Muscle layer of duodenum (tissue), 2 donors: ENCODE data around the gene FN1.

Experiments used
- H3K27ac ChIP-seq: one replicate; pipeline ENCODE4 v1.7.0; 2013; ENCODE audit warnings: mild to moderate bottlenecking, low read length
- H3K27me3 ChIP-seq: one replicate; pipeline ENCODE4 v1.7.0; 2013; ENCODE audit warnings: low read depth, mild to moderate bottlenecking, control low read depth, low read length
- H3K36me3 ChIP-seq, 2 donors: one replicate each; pipeline ENCODE4 v1.7.0; 2013; ENCODE audit warnings: low read length in 2 of 2, control low read depth in 1 of 2, mild to moderate bottlenecking in 1 of 2; ENCODE audit not compliant: insufficient read depth in 2 of 2, control insufficient read depth in 1 of 2
- H3K4me1 ChIP-seq, 2 donors: one replicate each; pipeline ENCODE4 v1.7.0; 2013; ENCODE audit warnings: low read length in 2 of 2, mild to moderate bottlenecking in 2 of 2, control low read depth in 1 of 2, moderate library complexity in 1 of 2; ENCODE audit not compliant: insufficient read depth in 2 of 2, control insufficient read depth in 1 of 2
- H3K4me3 ChIP-seq, 2 donors: one replicate each; pipeline ENCODE4 v1.7.0; 2013; ENCODE audit warnings: low read length in 2 of 2, low read depth in 1 of 2, mild to moderate bottlenecking in 1 of 2
- H3K9me3 ChIP-seq, 2 donors: one replicate each; pipeline ENCODE4 v1.7.0; 2013; ENCODE audit warnings: low read length in 2 of 2, control low read depth in 1 of 2, mild to moderate bottlenecking in 1 of 2; ENCODE audit not compliant: control insufficient read depth in 1 of 2
- donor health status: healthy.

The FN1 gene

DNA sequence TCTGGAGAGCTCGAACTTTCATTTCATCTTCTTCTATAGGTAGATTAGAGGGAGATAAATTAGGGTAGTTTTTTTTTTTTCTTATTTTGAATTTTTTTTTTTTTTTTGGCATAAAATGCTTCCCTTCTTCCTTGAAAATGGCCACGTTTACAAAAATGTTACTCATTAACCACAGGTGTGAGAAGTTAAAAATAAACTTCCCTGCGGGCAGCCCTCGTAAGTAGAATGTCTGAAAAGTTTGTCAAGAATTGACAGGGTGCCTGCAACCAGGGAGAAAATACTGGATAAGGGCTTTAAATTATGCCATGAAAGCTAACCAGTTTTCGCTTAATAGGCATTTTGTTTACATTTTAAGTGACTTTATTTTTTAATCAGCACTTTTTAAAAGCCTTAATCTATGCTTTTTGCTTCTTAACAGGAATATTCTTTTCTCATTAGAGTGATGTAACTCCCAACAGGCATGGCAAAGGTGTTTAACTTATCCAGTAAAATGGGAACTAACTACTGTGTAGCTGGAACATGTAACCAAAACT lies 4.2 kb upstream of the FN1 start:
- Histone ChIP-seq H3K9me3 (no peaks in the 10 kb centered on the region), H3K27me3 (no peaks in the 10 kb centered on the region), H3K36me3 (peaks cover 0 to 15% of the 10 kb centered on the region in 2 donors), H3K27ac (no peak overlapping the region), H3K4me1 (peaks cover 0 to 4% of the 10 kb centered on the region in 2 donors), H3K4me3 (no peak overlapping the region)

DNA sequence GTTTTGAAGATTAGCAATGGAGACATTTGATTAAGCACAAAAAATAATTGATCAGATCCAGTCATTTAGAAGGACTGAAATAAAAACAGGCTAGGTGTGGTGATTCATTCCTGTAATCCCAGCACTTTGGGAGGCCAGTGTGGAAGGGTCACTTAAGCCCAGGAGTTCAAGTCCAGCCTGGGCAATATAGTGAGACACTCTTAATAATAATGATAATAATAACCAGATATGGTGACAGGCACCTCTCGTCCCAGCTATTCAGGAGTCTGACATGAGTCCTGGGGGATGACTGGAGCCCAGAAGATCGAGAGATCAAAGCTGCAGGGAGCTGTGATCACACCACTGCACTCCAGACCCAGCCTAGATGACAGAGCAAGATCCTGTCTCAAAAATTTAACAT lies 3.5 kb upstream of the FN1 start:
- Histone ChIP-seq H3K4me1 (peaks cover 0 to 4% of the 10 kb centered on the region in 2 donors), H3K4me3 (no peak overlapping the region), H3K36me3 (peaks cover 0 to 15% of the 10 kb centered on the region in 2 donors), H3K27ac (no peak overlapping the region), H3K27me3 (no peaks in the 10 kb centered on the region), H3K9me3 (no peaks in the 10 kb centered on the region)

DNA sequence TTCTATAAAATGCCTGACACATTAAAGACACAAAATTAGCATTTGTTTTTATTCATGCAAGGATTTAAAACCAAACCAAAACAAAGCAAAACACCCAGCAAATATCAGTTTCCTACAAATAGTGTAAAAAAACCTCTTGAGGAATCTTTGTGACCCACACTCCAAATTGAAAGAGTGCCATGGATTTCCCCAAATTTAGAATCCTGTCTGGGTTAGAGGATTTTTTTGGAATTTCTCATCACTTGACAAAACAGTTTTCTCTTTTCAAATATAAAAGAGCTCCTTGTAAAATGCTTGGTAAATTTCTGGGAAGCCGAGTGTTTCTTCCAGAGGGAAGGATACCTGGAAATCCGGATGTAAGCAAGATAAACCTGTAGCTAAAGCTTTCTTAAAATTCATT lies 1.7 kb upstream of the FN1 start:
- H3K36me3 ChIP-seq, result peaks cover 0 to 19% of the 10 kb centered on the region in 2 donors
- peak overlapping the region; percentile 96 for H3K27ac ChIP-seq
- H3K9me3 ChIP-seq, result no peaks in the 10 kb centered on the region
- H3K4me3 ChIP-seq, result no peak overlapping the region
- H3K27me3 ChIP-seq, result no peaks in the 10 kb centered on the region
- H3K4me1 ChIP-seq, result peaks cover 0 to 4% of the 10 kb centered on the region in 2 donors

DNA sequence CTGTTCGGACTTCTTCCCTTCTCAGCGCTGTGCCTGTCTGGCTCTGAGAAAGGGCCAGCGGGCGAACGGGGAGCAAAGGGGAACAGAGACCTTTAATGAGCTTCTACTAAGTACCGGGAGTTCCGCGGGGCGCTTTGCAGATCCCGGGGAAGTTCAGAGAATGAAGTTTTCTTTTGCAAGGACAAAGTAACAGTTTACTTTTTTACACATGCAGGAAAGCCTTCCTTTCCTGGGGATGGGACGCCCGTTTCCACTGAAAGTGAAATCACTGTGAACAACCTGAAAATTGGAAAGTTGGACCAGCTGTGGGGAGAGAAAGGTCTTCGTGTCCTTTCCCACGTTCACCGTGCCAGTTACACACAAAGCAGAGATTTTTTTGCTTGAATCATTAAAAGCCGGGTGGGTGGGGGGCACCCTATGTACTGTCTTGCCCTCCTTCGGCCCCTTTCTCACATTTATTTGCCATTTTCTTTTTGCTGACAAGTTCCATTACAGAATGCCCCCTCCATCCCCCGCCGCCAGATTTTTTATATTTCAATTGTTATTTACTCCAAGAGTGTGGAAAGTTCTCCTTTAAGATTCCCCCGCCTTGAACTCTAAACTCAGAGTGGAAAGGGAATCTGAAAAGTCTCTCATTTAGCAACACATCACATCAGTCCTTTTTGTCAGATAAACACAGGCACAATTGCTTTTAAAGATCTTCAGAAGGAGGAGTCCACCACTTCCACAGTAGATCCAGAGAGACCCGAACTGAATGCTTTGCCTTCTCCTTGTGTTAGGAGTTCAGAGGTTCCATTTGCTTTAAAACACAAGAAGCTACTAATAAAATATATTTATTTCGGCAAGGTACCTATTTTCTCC lies 1.1 kb upstream of the FN1 start:
- Histone ChIP-seq H3K27ac (peak overlapping the region; percentile 96), H3K27me3 (no peaks in the 10 kb centered on the region), H3K36me3 (peaks cover 0 to 24% of the 10 kb centered on the region in 2 donors), H3K9me3 (no peaks in the 10 kb centered on the region), H3K4me3 (peak overlapping the region; percentile 76 to 88), H3K4me1 (peaks cover 0 to 4% of the 10 kb centered on the region in 2 donors)

DNA sequence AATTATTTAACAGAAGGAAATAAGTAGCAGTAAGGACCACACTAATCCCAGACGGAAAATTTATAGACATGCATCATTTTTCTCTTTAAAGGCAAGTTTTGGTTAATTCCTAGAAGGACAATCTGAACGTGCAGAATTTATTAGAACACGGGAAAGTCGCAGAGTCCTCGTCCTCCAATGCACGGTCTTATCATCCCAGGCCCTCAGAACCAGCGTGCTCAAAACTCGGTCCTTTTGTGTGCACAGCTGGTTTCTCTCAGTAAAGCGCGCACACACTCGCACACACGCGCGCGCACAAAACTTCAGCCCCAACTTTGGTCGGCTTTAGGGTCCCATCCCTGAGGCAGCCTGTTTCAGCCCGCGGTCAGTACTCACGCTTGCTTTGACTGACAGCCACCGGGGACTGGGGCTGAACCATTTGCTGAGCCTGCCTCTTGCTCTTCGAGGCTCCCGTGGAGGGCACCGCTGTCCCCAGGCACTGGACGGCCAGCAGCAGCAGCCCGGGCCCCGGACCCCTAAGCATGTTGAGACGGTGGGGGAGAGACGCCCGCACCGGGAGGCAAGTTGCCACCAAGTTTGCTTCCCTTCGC lies 493 bp downstream of the FN1 start:
- Histone ChIP-seq H3K4me3 (peak overlapping the region; percentile 83 to 88), H3K27ac (peak overlapping the region; percentile 72), H3K4me1 (peaks cover 0 to 4% of the 10 kb centered on the region in 2 donors), H3K9me3 (no peaks in the 10 kb centered on the region), H3K36me3 (peaks cover 6 to 36% of the 10 kb centered on the region in 2 donors), H3K27me3 (no peaks in the 10 kb centered on the region)

DNA sequence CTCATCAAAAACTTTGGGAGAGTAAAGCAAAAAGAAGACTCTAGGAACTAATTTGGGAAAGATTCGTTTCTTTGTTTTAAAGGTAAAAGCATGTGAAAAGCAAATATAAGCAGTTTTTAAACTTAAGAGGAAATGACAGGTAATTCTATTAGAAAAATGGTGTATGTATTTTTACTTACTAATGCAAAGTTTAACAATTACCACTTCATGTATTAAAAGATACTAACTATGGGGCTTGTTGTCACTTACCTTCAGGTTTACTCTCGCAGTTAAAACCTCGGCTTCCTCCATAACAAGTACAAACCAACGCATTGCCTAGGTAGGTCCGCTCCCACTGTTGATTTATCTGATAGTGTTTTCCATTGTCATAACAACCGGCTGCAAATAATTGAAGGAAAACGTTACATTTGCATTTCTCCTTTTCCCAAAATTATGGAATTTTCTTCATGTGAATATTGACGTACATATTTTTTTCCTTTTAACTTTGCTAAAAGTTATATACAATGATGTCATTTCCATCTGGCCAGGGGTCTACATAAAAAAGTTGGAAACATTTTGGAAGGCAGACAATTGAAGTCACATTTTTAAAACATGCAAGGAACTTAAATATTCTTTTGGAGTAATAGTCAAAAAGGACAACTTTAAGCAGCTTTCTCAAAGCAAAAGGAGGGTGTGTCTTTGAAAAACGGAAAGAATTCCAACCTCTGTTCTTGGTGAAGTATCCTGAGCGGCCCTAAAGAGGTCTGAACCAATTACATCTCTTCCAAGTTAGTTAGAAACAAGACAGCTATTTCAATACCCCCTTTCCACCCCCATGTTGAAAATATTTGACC lies 1.2 kb downstream of the FN1 start:
- H3K9me3 ChIP-seq, result no peaks in the 10 kb centered on the region
- H3K27ac ChIP-seq, result peak overlapping the region; percentile 72
- H3K36me3 ChIP-seq, result peaks cover 12 to 43% of the 10 kb centered on the region in 2 donors
- peak overlapping the region; percentile 83 to 88 for H3K4me3 ChIP-seq
- H3K4me1 ChIP-seq, result peaks cover 0 to 4% of the 10 kb centered on the region in 2 donors
- H3K27me3 ChIP-seq, result no peaks in the 10 kb centered on the region

DNA sequence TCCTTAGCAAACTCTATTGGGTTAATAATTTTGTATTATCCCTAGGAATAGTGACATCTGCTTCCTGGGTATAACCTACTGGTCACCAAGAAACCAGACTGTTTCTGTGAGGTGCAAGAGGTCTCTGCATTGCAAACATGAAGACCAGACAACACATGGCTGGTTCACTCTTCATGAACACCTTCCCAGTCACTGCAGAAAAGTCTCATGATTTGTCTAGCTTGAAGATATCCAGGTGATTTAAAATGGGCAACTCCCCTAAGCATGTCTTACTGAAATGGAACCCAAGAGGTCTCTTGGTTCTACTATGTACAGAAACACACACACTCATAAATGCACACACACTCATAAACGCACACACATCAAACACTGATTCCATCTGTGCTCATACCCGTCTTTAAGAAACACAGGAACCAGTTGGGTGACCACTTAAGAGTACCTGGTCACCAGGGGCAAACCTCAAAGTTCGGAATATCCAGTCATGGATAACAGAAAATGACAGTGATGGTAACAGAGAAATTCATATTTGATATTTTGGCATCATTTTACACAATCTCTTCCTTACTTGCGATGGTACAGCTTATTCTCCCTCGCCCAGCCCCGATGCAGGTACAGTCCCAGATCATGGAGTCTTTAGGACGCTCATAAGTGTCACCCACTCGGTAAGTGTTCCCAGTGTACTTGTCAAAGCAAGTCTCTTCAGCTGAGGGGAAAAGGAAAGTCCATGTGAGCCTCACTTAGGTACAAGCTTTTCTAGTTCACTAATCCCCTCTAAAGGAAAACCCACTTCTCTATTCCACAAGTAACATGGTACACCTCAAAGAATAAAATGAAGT lies 2.9 kb downstream of the FN1 start:
- H3K9me3 ChIP-seq, result no peaks in the 10 kb centered on the region
- peaks cover 25 to 54% of the 10 kb centered on the region in 2 donors for H3K36me3 ChIP-seq
- peak overlapping the region; percentile 83 to 88 for H3K4me3 ChIP-seq
- no peaks in the 10 kb centered on the region for H3K27me3 ChIP-seq
- peaks cover 0 to 11% of the 10 kb centered on the region in 2 donors for H3K4me1 ChIP-seq
- H3K27ac ChIP-seq, result peak overlapping the region; percentile 34

DNA sequence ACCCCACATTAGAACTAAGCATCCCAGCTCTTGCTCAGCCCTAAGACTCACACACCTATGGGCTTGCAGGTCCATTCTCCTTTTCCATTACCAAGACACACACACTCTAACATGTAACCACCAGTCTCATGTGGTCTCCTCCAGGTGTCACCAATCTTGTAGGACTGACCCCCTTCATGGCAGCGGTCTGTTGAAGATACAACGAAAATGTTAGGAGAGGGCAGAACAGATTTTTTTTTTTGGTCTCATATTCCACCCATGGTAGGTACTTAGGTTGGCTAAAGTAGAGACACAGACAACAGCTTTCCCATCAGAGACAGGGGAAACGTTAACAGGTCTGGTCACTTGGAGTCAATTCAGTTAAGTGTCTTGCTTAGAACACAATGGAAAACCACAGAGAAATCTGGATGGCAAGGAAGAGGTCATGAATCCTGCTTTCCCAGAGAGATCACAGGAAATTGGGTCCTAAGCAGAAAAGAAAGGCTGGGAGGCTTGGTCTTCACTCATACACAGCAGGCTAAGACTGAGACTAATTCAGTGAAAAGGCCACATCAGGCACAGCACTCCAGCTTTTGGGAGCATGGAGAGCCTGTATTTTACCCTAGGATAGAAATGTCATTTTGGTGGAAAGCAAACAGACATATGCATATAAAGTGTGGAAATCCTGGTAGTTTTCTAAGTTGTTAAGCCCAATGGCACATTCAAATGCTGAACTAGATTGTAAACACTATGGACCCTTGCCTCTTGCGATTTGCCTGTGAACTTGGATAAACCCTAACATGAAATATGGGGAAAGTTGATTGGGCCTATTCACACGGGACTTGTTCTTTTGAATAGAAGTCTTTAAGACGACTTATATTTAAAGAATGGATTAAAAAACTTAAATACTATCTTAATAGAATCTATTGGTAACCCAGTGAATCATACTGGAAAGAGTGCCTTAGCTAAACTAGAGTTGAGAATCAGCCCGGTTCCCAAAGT lies 3.8 kb downstream of the FN1 start:
- no peaks in the 10 kb centered on the region for H3K27me3 ChIP-seq
- H3K9me3 ChIP-seq, result no peaks in the 10 kb centered on the region
- H3K27ac ChIP-seq, result peak overlapping the region; percentile 2
- H3K36me3 ChIP-seq, result peaks cover 34 to 58% of the 10 kb centered on the region in 2 donors
- H3K4me3 ChIP-seq, result peak overlapping the region in 1 of 2 donors; percentile 88
- H3K4me1 ChIP-seq, result peaks cover 0 to 11% of the 10 kb centered on the region in 2 donors

DNA sequence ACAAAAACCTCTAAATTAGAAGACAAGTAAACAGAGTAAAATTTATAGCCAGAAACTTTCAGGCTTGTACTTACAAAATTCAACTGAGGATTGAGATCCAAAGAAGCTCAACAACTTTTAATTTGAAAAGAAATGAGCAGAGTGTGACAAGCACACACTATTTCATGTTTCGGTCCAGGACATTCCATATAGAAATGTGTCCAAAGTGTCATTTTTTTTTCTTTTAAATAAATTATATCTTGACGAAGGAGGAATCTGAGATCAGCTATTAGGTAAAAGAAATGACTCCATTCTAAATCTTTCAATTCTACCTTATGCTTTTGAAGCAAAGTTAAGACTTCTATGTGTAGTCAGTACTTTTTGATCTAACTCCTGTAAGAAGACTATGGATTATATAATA lies 4.6 kb downstream of the FN1 start:
- Histone ChIP-seq H3K36me3 (peaks cover 34 to 55% of the 10 kb centered on the region in 2 donors), H3K4me3 (peak overlapping the region in 1 of 2 donors; percentile 88)

More for the DNA sequence above, 4.6 kb downstream of the FN1 start:
- Histone ChIP-seq H3K27me3 (no peaks in the 10 kb centered on the region), H3K9me3 (no peaks in the 10 kb centered on the region), H3K27ac (peak overlapping the region; percentile 54), H3K4me1 (peaks cover 0 to 11% of the 10 kb centered on the region in 2 donors)
